Stimulated activated CD4-positive, alpha-beta T cell treated with anti-CD3 and anti-CD28 coated beads, Interleukin-4, amount 100 ng/mL, for 4 hours (primary cell): ENCODE results near the gene L3MBTL2.
"Not testable (repeated sequence)": the region's sequence is repeated elsewhere in the genome, so short reads cannot be mapped to it uniquely, and the experiment has no call there.

Experiments
- DNase-seq, 2 experiments: peaks; one replicate each; pipeline ENCODE4 v3.0.0-alpha.2; 2020

L3MBTL2 gene

DNA sequence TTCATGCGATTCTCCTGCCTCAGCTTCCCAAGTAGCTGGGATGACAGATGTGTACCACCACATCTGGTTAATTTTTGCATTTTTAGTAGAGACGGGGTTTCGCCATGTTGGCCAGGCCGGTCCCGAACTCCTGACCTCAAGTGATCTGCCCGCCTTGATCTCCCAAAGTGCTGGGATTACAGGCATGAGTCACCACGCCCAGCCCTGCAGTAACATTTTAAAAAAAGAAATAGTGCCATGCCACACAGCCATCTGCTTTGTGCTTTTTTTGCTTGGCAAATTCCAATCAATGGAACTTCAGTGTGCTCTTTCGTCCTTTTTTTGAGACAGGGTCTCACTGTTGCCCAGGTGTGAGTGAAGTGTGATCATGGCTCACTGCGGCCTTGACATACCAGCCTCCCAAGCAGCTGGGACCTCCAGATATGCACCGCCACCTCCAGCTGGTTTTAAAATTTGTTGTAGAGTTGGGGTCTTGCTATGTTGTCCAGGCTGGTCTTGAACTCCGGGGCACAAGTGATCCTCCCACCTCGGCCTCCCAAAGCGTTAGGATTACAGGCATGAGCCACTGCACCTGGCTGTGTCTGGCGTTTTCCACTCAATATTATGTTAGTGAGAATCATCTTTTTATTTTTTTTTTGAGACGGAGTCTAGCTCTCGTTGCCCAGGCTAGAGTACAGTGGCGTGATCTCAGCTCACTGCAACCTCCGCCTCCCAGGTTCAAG is 37.4 kb downstream of the L3MBTL2 start:
- DNase-seq, result no peak

DNA sequence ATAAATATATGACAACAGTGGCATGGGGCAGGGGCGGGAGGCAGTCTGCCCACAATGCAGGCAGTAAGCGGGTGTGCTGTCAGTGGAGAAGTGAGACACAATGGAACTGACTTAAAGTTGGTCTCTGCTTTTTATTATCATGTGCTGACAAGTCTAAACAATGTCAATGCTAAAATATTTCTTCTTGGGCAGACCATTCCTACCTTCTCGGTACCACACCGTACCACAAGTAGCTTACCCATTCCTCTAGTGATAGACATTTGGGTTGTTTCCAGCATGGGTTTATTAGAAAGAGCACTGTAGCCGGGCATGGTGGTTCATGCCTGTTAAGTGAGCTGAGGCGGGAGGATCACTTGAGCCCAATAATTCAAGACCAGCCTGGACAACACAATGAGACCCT is 38.2 kb downstream of the L3MBTL2 start:
- no peak for DNase-seq

GRCh38 chr22:41245917-41246499 is 40.9 kb downstream of the L3MBTL2 start:
- DNase-seq, result no peak

- no peak for DNase-seq
These were observed 42.6 kb downstream of the L3MBTL2 start for GRCh38 chr22:41247703-41248102.

GRCh38 chr22:41248314-41248713 is 43.2 kb downstream of the L3MBTL2 start:
- DNase-seq, result no peak

DNA sequence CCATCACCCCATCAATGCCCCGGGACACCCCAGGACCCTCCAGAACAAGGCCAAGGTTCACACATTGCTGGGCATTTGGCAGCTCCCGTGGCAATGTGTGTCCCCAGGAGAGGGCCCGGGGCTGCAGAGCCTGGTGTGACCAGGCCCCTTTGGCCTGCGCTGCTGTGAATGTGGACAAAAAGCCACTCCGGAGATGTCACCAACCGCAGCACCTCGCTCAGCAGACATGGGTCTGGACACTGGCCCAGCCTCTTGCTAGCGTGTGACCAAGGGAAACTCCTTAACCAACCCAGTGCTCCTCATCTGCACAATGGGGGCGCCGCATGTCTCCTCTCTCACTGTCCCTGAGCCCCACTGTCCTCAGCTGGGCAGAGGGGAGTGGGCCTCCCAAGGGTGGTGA is 43.6 kb downstream of the L3MBTL2 start:
- DNase-seq, result no peak

- DNase-seq, result no peak
These were observed 44.3 kb downstream of the L3MBTL2 start for GRCh38 chr22:41249442-41249841.

DNA sequence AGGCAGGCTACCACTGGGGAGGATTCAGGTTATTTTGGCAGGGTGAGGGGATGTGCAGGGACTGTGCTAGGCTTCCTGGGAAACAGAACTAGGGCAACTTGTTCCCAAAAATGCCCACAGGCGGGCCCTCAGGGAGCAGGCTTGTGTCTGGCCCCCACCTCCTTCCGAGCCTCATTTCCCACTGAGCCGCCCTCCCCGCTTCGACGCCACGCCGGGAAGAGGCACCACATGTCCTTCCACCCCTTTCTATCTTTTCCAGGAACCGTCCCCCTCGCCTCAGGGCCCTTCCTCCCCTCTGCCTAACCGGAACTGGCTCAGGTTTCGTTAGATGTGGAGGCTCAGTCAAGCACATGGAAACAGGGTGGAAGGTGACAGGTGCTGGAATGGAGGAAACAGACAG is 45.0 kb downstream of the L3MBTL2 start:
- DNase-seq, result no peak

DNA sequence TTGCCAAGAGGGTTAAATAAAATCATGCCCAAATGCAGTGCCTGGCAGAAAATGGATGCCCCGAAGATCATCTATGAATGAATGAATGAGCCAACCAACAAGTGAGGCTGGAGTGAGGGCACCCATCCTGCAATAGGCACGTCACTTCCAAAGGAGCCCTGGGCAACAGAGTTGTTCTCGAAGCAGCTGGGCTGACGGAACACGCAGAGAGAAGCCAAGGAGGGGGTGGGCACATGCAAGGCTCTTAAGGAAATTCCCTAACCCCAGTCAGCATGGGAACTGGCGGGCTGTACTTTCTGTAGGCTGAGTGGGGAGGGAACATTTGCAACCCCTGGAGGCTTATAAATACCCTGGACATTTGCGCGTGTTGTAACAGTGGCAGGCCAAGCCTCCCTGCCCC is 47.3 kb downstream of the L3MBTL2 start:
- DNase-seq, result no peak

DNA sequence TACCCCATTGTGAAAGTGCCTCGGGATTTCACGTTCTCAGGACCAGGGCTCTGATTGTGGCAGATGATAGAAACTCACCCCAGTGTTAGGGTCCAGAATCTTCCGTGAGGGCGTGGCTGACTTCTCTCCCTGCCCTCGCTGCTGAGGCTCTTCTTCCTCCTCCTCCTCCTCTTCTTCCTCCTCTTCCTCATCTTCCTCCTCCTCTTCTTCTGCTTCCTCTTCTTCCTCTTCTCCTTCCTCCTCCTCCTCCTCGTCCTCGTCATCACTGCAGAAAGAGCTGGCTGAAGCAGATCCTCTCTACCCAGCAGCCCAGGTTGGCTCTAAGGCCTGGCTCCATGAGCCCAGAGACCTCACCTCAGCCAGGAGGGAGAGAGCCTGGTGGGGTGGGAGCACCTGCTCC is 49.1 kb downstream of the L3MBTL2 start:
- no peak for DNase-seq

GRCh38 chr22:41256254-41257253 is 51.4 kb downstream of the L3MBTL2 start:
- DNase-seq, result no peak

DNA sequence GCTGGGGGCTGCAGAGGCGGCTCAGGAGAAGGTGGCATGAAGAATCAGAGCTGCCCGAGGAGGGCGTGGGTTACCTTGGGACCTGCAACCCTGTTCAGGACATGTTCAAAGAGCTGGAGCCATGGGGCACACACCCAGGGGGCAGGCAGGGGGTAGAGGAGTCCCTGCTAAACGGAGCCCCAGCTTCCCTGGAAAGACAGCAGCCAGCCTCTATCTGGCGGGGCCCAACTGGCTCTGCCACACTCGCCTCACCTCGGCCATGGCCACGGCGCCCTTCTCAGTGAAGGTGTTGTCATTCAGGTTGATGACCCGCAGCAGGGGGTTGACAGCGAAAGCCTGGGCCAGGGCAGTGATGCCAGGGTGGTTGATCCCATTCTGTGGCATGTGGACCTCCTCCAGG is 52.6 kb downstream of the L3MBTL2 start:
- DNase-seq, result no peak

DNA sequence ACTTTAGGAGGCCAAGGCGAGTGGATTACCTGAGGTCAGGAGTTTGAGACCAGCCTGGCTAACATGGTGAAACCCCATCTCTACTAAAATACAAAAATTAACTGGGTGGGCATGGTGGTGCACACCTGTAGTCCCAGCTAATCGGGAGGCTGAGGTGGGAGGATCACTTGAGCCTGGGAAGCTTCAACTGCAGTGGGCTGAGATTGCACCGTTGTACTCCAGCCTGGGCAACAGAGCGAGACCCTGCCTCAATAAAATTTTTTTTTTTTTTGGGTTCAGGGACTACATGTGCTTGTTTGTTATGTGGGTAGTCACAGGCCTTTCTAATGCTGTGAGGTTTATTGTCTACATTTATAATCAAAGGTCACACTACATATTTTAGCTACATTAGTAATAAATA is 54.6 kb downstream of the L3MBTL2 start:
- DNase-seq, result not testable (repeated sequence)

- DNase-seq, result no peak
These were observed 55.8 kb downstream of the L3MBTL2 start for GRCh38 chr22:41260871-41261270.

DNA sequence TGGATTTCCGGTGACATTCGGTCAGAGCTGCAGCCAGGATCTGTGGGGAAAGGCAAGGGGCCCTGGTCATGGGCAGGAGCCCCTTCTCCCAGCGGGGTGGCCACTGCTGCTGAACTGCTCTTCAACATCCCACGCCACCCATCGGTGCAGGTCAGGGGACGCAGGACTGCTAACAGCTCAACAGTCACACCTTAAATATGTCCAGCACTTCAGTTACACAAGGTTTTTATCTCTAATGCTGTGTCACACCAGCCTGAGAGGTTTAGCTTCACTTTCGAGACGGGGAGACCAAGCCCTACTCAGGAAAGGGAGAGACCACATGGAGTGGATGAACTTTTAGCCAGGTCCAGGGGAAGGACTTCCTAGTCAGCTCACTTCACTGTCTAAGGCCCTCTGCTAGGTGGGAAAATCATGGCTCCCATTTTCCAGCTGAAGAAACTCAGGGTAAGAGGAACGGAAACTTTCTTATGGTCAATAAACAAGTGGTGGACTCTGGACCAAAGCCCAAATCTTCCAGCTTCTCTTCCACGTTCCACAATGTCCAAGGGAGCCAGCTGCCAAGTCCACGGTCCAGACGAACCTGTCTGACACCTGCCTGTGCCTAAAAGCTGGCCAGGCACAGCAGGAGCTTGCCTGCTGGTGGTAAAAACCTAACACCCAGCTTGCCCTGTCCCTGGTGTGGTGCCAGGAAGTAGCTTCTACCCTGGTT is 56.6 kb downstream of the L3MBTL2 start:
- no peak for DNase-seq

DNA sequence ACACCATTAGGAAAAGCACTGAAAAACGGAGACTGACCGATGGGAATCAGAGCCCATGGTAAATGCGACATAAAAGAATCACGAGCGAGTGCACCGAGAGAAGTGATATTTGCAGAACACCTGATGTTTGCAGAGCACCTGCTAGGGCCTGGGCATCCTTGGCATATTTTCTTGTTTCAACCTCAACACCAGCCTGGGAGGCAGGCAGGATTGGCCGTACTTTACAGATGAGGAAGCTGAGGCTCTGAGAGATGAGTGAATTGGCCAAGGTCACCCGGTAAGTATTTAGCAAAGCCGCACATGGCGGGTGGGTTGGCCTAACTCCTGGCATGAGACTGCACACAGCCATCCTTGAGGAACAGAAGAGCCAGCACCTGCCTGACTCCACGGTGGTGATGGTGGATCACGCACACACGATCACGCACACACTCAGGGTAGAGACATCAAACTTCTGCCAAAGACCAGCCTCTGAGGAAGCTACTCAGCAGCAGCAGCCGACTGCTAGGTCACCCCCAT is 57.2 kb downstream of the L3MBTL2 start:
- DNase-seq, result no peak

- DNase-seq, result no peak
These were observed 58.6 kb downstream of the L3MBTL2 start for GRCh38 chr22:41263704-41264103.

DNA sequence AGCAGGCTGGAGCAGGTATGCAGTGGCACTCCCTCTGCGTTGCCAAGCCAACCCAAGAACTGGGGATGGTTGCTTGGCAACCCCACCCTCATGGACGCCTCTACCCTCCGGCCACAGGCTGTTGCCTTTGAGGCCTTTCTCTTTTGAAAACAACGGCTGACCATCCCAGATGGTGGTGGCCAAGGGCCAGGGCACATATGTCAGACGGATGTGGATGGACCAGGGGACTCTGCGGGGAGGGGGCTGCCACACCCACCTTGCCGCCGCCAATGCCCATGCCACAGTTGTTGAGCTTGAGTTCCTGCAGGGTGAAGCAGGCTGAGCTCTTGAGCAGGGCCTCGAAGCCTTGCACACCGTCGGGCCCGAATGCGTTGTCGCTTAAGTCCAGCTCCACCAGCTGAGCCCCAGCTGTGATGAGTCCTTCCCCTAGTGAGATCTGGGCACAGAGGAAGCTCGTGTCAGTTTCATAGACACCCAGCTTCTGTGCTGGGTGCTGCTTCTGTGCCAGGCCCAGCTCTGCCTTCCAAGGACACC is 59.4 kb downstream of the L3MBTL2 start:
- DNase-seq, result no peak

DNA sequence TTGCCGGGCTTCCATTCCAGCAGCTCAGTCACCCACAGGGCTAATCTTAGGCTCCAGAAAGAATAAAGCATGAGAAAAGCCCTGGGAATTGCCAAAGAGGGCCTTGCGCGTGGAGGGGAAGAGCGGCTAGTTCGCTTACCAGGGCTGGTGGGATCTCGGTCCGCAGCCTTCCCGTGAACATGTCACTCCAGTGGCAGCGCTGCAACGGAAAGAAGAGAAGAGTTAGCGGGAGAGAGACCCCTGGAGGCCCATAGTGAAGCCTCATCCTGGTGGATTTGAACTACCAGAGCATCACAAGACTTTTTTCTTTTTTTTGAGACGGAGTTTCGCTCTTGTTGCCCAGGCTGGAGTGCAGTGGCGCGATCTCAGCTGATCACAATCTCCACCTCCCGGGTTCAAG is 62.8 kb downstream of the L3MBTL2 start:
- DNase-seq, result no peak

DNA sequence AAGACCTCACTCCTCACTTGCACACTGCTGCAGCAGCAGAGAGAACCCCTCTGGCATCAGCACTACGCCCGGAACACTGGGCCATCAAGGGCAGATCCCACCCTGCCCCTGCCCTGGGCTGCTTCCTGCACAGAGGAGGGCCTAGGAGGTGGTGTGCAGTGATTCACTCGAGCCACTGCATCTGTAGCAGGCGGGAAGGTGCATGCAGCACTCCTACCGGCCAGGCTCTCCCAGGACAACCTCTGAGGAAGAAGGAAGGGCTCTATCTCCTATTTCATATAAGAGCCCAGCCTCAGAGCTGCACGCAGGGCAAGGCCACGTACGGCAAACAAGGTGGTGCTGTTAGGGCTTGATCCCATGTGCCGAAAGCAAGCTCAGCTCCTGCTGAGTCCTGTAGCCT is 66.7 kb downstream of the L3MBTL2 start:
- no peak for DNase-seq

DNA sequence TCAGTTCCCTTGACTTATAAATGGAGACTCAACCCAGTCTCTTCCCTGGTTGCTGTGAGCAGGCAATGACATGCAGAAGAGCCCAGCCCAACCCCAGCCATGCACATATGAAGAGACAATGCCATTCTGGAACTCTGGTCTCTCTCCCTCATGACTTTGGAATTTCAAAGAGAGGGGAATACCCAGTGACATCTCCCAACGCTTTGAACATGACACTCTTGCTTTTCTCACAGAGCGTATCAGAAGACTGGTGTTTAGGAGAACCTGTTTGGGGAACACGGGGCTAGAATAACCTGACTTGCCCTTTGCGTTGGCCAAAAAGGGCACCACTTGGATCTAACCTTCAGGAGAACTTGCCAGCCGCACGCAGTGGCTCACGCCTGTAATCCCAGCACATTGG is 68.0 kb downstream of the L3MBTL2 start:
- no peak for DNase-seq

DNA sequence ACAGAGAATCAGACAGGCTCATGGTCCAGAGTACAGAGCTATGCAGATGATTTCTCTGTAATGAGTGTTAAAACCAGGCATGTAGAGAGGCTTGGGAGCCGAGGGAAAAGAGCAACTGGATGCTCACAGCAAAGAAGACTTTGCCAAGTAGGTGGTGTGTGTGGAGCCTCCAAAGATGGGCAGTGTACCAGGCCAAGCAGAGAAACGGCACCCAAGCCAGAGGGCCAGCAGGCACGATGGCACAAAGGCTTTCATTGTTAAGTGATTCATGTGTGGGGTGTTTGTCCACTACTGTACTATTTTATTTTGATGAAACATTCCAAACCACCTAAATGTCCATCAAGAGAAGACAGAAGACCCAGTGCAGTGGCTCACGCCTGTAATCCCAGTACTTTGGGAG is 69.7 kb downstream of the L3MBTL2 start:
- no peak for DNase-seq

DNA sequence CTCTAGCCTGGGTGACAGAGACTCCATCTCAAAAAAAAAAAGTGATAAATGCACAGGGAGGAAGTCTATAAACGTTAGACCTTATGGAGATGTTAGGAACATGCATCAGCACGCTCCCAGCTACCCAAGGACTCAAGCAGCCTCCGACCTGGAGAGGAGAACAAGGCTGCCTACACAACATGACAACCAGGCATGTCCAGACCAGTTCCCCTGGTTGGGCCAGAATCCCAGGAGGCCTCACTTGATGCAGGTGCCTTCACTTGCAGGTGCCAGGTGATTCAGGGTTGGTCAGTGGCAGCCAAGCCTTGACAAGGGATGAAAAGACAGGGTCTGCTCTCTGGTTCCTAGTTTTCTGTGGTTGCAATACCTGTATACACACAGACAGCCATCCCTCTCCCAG is 75.0 kb downstream of the L3MBTL2 start:
- DNase-seq, result no peak
